Fibroblast of lung (primary cell): ENCODE data around the gene CCDC97. TPM values are rescaled to one million over a fixed set of nuclear protein-coding genes. Genes with fewer than 3 reads are reported as not detected.

Experiments
- DNase-seq, 2 donors: peaks; one replicate each; pipeline versions ENCODE4 v3.0.0 to v3.0.0-alpha.2; 2010; ENCODE audit warnings: low read depth in 2 of 2
- H2AFZ ChIP-seq: 2 replicates; pipeline ENCODE4 v1.5.1; 2012; ENCODE audit warnings: low read length, control low read depth, inconsistent platforms
- H3K27ac ChIP-seq: 2 replicates; pipeline ENCODE4 v1.5.1; 2011; ENCODE audit warnings: low read length, control low read depth; ENCODE audit not compliant: insufficient read depth
- H3K27me3 ChIP-seq: 2 replicates; pipeline ENCODE4 v1.5.1; 2011; ENCODE audit warnings: mild to moderate bottlenecking, low read length; ENCODE audit not compliant: control insufficient read depth, insufficient read depth
- H3K36me3 ChIP-seq: 2 replicates; pipeline ENCODE4 v1.5.1; 2011; ENCODE audit warnings: low read length; ENCODE audit not compliant: control insufficient read depth, insufficient read depth
- H3K4me1 ChIP-seq: 2 replicates; pipeline ENCODE4 v1.5.1; 2011; ENCODE audit warnings: low read length; ENCODE audit not compliant: control insufficient read depth, insufficient read depth; ENCODE audit errors: extremely low read depth
- H3K4me2 ChIP-seq: 2 replicates; pipeline ENCODE4 v1.5.1; 2011; ENCODE audit warnings: low read length, control low read depth; ENCODE audit not compliant: insufficient read depth; ENCODE audit errors: extremely low read depth
- H3K4me3 ChIP-seq, 4 experiments: fragments of 200-600 bp in 1 of 4; sonication (generic) in 1 of 4; replicated peaks in 1 of 4; 2 replicates each; pipeline ENCODE4 v1.5.1; 2011 to 2016; ENCODE audit warnings: low read length in 4 of 4, low read depth in 3 of 4, mild to moderate bottlenecking in 3 of 4, control low read depth in 2 of 4, inconsistent platforms in 1 of 4, mixed read lengths in 1 of 4; ENCODE audit not compliant: insufficient read depth in 1 of 4; ENCODE audit errors: control extremely low read depth in 1 of 4
- H3K79me2 ChIP-seq: 2 replicates; pipeline ENCODE4 v1.5.1; 2012; ENCODE audit warnings: mild to moderate bottlenecking, low read length, inconsistent platforms; ENCODE audit not compliant: control insufficient read depth, insufficient read depth
- H3K9ac ChIP-seq: 2 replicates; pipeline ENCODE4 v1.5.1; 2011; ENCODE audit warnings: mild to moderate bottlenecking, low read length, control low read depth; ENCODE audit not compliant: insufficient read depth
- H3K9me3 ChIP-seq: 2 replicates; pipeline ENCODE4 v1.5.1; 2012; ENCODE audit warnings: low read depth, low read length; ENCODE audit not compliant: control insufficient read depth, insufficient read depth
- H4K20me1 ChIP-seq: 2 replicates; pipeline ENCODE4 v1.5.1; 2011; ENCODE audit warnings: low read length; ENCODE audit not compliant: control insufficient read depth, insufficient read depth; ENCODE audit errors: extremely low read depth
- CTCF ChIP-seq, 2 donors: IDR thresholded peaks in 1 of 2; conservative IDR thresholded peaks in 1 of 2; 1 replicate in 1 of 2; 2 replicates in 1 of 2; pipeline ENCODE4 v1.5.1; 2011 to 2012; ENCODE audit warnings: low read length in 2 of 2, control low read depth in 1 of 2, inconsistent platforms in 1 of 2, low read depth in 1 of 2, mild to moderate bottlenecking in 1 of 2
- EZH2 ChIP-seq: IDR thresholded peaks from 2 replicates; pipeline ENCODE4 v1.5.1; 2012; ENCODE audit warnings: low read length, control low read depth, mild to moderate bottlenecking; ENCODE audit errors: missing control alignments
- polyA plus RNA-seq, 2 donors: library from polyadenylated mRNA; depleted of rRNA in 1 of 2; stranded (reverse) in 1 of 2; unstranded in 1 of 2; fragments of >200 nt; gene quantifications; 2 replicates each; pipeline ENCODE4 v1.2.1, GENCODE V29; 2011 to 2012; ENCODE audit warnings: missing spikeins in 1 of 2
- total RNA-seq: library from RNA; depleted of rRNA; stranded (reverse); fragments of >200 nt; gene quantifications from 2 replicates; pipeline ENCODE4 v1.2.1, GENCODE V29; 2014

The CCDC97 gene
- total and polyA plus RNA-seq, 2 donors (not counting 1 experiment from before 2014, with no cell fraction given), result 6.3 to 7.8 TPM

- no peak overlapping the region for H3K4me3 ChIP-seq
- H4K20me1 ChIP-seq, result no peaks in the 10 kb centered on the region
- H3K79me2 ChIP-seq, result no peaks in the 10 kb centered on the region
- no peak for DNase-seq
- TF ChIP-seq CTCF (conservative IDR thresholded peaks at IDR 0.05 in 1 of 2, IDR thresholded peaks at IDR 0.05 in 1 of 2; ENCODE audit: low read depth in 1 of 2, low read length in 2 of 2), result no peak
- no peak for TF ChIP-seq EZH2
- H3K4me2 ChIP-seq, result no peak overlapping the region
- H3K36me3 ChIP-seq, result peaks cover 16% of the 10 kb centered on the region
- peaks cover 12% of the 10 kb centered on the region for H3K4me1 ChIP-seq
- no peaks in the 10 kb centered on the region for H3K9me3 ChIP-seq
- H3K27me3 ChIP-seq, result no peaks in the 10 kb centered on the region
- no peak overlapping the region for H2AFZ ChIP-seq
- H3K27ac ChIP-seq, result no peak overlapping the region
- no peak overlapping the region for H3K9ac ChIP-seq
Observed at GRCh38 chr19:41332468-41332867, 22.5 kb downstream of the CCDC97 start.

- TF ChIP-seq EZH2 (no peak), CTCF (conservative IDR thresholded peaks at IDR 0.05 in 1 of 2, IDR thresholded peaks at IDR 0.05 in 1 of 2; ENCODE audit: low read depth in 1 of 2, low read length in 2 of 2) (no peak)
- Histone ChIP-seq H3K4me3 (no peak overlapping the region), H3K9me3 (no peaks in the 10 kb centered on the region), H2AFZ (no peak overlapping the region), H3K27me3 (no peaks in the 10 kb centered on the region), H3K9ac (no peak overlapping the region), H4K20me1 (no peaks in the 10 kb centered on the region), H3K36me3 (peaks cover 5% of the 10 kb centered on the region), H3K4me2 (no peak overlapping the region), H3K27ac (no peak overlapping the region), H3K4me1 (no peaks in the 10 kb centered on the region), H3K79me2 (no peaks in the 10 kb centered on the region)
- DNase-seq, result no peak
Observed at GRCh38 chr19:41334793-41335192, 24.8 kb downstream of the CCDC97 start.

- Histone ChIP-seq H3K4me3 (no peak overlapping the region), H3K9ac (no peak overlapping the region), H3K4me1 (no peaks in the 10 kb centered on the region), H3K27ac (no peak overlapping the region), H3K36me3 (peaks cover 5% of the 10 kb centered on the region), H3K9me3 (no peaks in the 10 kb centered on the region), H3K27me3 (no peaks in the 10 kb centered on the region), H3K79me2 (no peaks in the 10 kb centered on the region), H4K20me1 (no peaks in the 10 kb centered on the region), H2AFZ (no peak overlapping the region), H3K4me2 (no peak overlapping the region)
- DNase-seq, result no peak
- TF ChIP-seq CTCF (conservative IDR thresholded peaks at IDR 0.05 in 1 of 2, IDR thresholded peaks at IDR 0.05 in 1 of 2; ENCODE audit: low read depth in 1 of 2, low read length in 2 of 2), result no peak
- no peak for TF ChIP-seq EZH2
Observed at GRCh38 chr19:41335467-41335866, 25.5 kb downstream of the CCDC97 start.
